PC-3 (cell line): ENCODE data around the gene REEP6.

ENCODE experiments used
- CTCF ChIP-seq: fragments of 300-600 bp; sonication (generic); conservative IDR thresholded peaks from 2 replicates; pipeline ENCODE4 v1.5.1; 2017; ENCODE audit warnings: antibody characterized with exemption, low read depth, mild to moderate bottlenecking, low read length
- EZH2 ChIP-seq: fragments of 300-600 bp; sonication (generic); IDR thresholded peaks from one replicate; pipeline ENCODE4 v1.6.1; 2017; ENCODE audit warnings: antibody characterized with exemption, mild to moderate bottlenecking, low read length; ENCODE audit not compliant: unreplicated experiment

GRCh38 chr19:1466461-1467214 lies 24.3 kb upstream of the REEP6 start:
- no peak for TF ChIP-seq CTCF
- no peak for TF ChIP-seq EZH2
